Cerebellar cortex (tissue), 1 donor: ENCODE measurements around the gene NAT16.
A peak's percentile ranks its signal among the peaks of the same experiment; 100 is the strongest.
"Not testable (repeated sequence)": the region's sequence is repeated elsewhere in the genome, so short reads cannot be mapped to it uniquely, and the experiment has no call there.

Experiments used
- DNase-seq: peaks from one replicate; pipeline ENCODE4 v3.0.0-alpha.2; 2015; ENCODE audit warnings: low spot score

The NAT16 gene

GRCh38 chr7:101156866-101157589 is 23.1 kb downstream of the NAT16 start:
- no peak for DNase-seq

- no peak for DNase-seq
Measured at GRCh38 chr7:101156277-101156676, 23.8 kb downstream of the NAT16 start.

- no peak for DNase-seq
Measured at GRCh38 chr7:101155303-101155702, 24.8 kb downstream of the NAT16 start.

GRCh38 chr7:101154693-101155102 is 25.4 kb downstream of the NAT16 start:
- no peak for DNase-seq

GRCh38 chr7:101153969-101154692 is 26.0 kb downstream of the NAT16 start, which contains the start of gene AP1S1:
AP1S1 (plus strand) TSS chr7:101154476; CDS start chr7:101154515, 39 bp downstream.
- DNase-seq, result peak; percentile 99

GRCh38 chr7:101151908-101152651 is 28.0 kb downstream of the NAT16 start:
- no peak for DNase-seq

- DNase-seq, result no peak
Measured at GRCh38 chr7:101140746-101141382, 39.2 kb downstream of the NAT16 start.

- no peak for DNase-seq
Measured at GRCh38 chr7:101140339-101140699, 39.8 kb downstream of the NAT16 start.

- peak; percentile 88 for DNase-seq
Measured at GRCh38 chr7:101138213-101138870, 41.8 kb downstream of the NAT16 start.

- DNase-seq, result no peak
Measured at GRCh38 chr7:101137651-101138212, 42.4 kb downstream of the NAT16 start.

- DNase-seq, result no peak
Measured at GRCh38 chr7:101134399-101134980, 45.6 kb downstream of the NAT16 start.

GRCh38 chr7:101133621-101134398 is 46.3 kb downstream of the NAT16 start:
- no peak for DNase-seq

GRCh38 chr7:101132626-101133600 is 47.2 kb downstream of the NAT16 start:
- not testable (repeated sequence) for DNase-seq

- DNase-seq, result no peak
Measured at GRCh38 chr7:101129603-101130117, 50.4 kb downstream of the NAT16 start.

GRCh38 chr7:101128040-101128834 is 51.9 kb downstream of the NAT16 start:
- DNase-seq, result no peak

- no peak for DNase-seq
Measured at GRCh38 chr7:101127460-101128039, 52.5 kb downstream of the NAT16 start.

GRCh38 chr7:101126651-101127459 is 53.2 kb downstream of the NAT16 start, which contains the start of gene SERPINE1:
SERPINE1 (plus strand) TSS chr7:101127104; CDS start chr7:101128394, 1,290 bp downstream.
- peak; percentile 85 for DNase-seq
